ENCODE results near the gene PBX4.

GRCh38 chr19:19651076-19651475, 32.6 kb upstream of the PBX4 start:
- no peak for TF ChIP-seq CTCF (IDR thresholded peaks at IDR 0.05; ENCODE audit: insufficient read depth, low read depth, low read length)
- no peak for TF ChIP-seq EZH2 (IDR thresholded peaks at IDR 0.05; ENCODE audit: insufficient read depth, low read length)

Data from astrocyte (in vitro differentiated cells and primary cell).